OCI-LY1 (cell line): ENCODE results near the gene KCNN3.

Experiments used
- H2AFZ ChIP-seq: fragments of 200-600 bp; sonication (generic), shearing (Covaris generic); 2 replicates; pipeline ENCODE4 v1.6.0; 2014; ENCODE audit warnings: antibody characterized with exemption, mild to moderate bottlenecking, low read length
- H3F3A ChIP-seq: fragments of 200-600 bp; sonication (generic), shearing (Covaris generic); 2 replicates; pipeline ENCODE4 v1.6.0; 2014; ENCODE audit warnings: mild to moderate bottlenecking, antibody characterized with exemption, low read length, moderate library complexity; ENCODE audit not compliant: insufficient read depth
- H3K27ac ChIP-seq: fragments of 200-600 bp; sonication (generic); 2 replicates; pipeline ENCODE4 v1.5.1; 2014; ENCODE audit warnings: low read length, mixed run types, mild to moderate bottlenecking, low read depth; ENCODE audit not compliant: poor library complexity, severe bottlenecking
- H3K27me3 ChIP-seq: fragments of 200-600 bp; sonication (generic); 2 replicates; pipeline ENCODE4 v1.6.0; 2014; ENCODE audit warnings: antibody characterized with exemption, mild to moderate bottlenecking, low read length, moderate library complexity; ENCODE audit not compliant: insufficient read depth
- H3K36me3 ChIP-seq: fragments of 200-600 bp; sonication (generic); 2 replicates; pipeline ENCODE4 v1.6.1; 2014; ENCODE audit warnings: mild to moderate bottlenecking, antibody characterized with exemption, low read length, moderate library complexity, mixed read lengths; ENCODE audit not compliant: insufficient read depth
- H3K4me1 ChIP-seq: fragments of 200-600 bp; sonication (generic); 2 replicates; pipeline ENCODE4 v1.5.1; 2014; ENCODE audit warnings: mild to moderate bottlenecking, low read length, moderate library complexity; ENCODE audit not compliant: insufficient read depth, severe bottlenecking
- H3K4me2 ChIP-seq: fragments of 200-600 bp; sonication (generic), shearing (Covaris generic); 2 replicates; pipeline ENCODE4 v1.6.1; 2014; ENCODE audit warnings: low read length
- H3K4me3 ChIP-seq: fragments of 200-600 bp; sonication (generic); 2 replicates; pipeline ENCODE4 v1.5.1; 2014; ENCODE audit warnings: low read length, low read depth, mild to moderate bottlenecking, mixed read lengths; ENCODE audit not compliant: poor library complexity, severe bottlenecking
- H3K79me2 ChIP-seq: fragments of 200-600 bp; shearing (Covaris generic); 2 replicates; pipeline ENCODE4 v1.6.1; 2016; ENCODE audit warnings: mixed run types, low read length, mixed read lengths; ENCODE audit not compliant: insufficient read depth
- H3K9ac ChIP-seq: fragments of 200-600 bp; sonication (generic), shearing (Covaris generic); 2 replicates; pipeline ENCODE4 v1.6.1; 2014; ENCODE audit warnings: mild to moderate bottlenecking, low read length, mixed read lengths
- H3K9me2 ChIP-seq: fragments of 200-600 bp; sonication (generic), shearing (Covaris generic); 2 replicates; pipeline ENCODE4 v1.6.1; 2014; ENCODE audit warnings: low read depth, mild to moderate bottlenecking, low read length, mixed read lengths
- H3K9me3 ChIP-seq: fragments of 200-600 bp; shearing (Covaris generic); 2 replicates; pipeline ENCODE4 v1.6.1; 2014; ENCODE audit warnings: low read length, mixed read lengths
- H4K20me1 ChIP-seq: fragments of 200-600 bp; sonication (generic), shearing (Covaris generic); 2 replicates; pipeline ENCODE4 v1.6.0; 2016; ENCODE audit warnings: mild to moderate bottlenecking, low read length; ENCODE audit not compliant: insufficient read depth
- CTCF ChIP-seq: fragments of 200-600 bp; sonication (generic), shearing (Covaris generic); IDR thresholded peaks from 2 replicates; pipeline ENCODE4 v1.5.1; 2017; ENCODE audit warnings: mild to moderate bottlenecking, antibody characterized with exemption, low read length, moderate library complexity, mixed read lengths
- EZH2 ChIP-seq: fragments of 200-600 bp; sonication (generic), shearing (Covaris generic); IDR thresholded peaks from 2 replicates; pipeline ENCODE4 v1.8.0; 2017; ENCODE audit warnings: borderline replicate concordance, mixed run types, mild to moderate bottlenecking, antibody characterized with exemption, low read length, moderate library complexity, mixed read lengths

The KCNN3 gene

GRCh38 chr1:154877370-154877974, 7.4 kb upstream of the KCNN3 start:
- H3K4me3 ChIP-seq: no peak overlapping the region
- no peak overlapping the region for H3K9ac ChIP-seq
- H4K20me1 ChIP-seq: no peaks in the 10 kb centered on the region
- no peaks in the 10 kb centered on the region for H3K79me2 ChIP-seq
- no peak overlapping the region for H3K27ac ChIP-seq
- TF ChIP-seq CTCF: no peak
- no peak for TF ChIP-seq EZH2
- H3F3A ChIP-seq: no peaks in the 10 kb centered on the region
- no peaks in the 10 kb centered on the region for H3K9me2 ChIP-seq
- no peaks in the 10 kb centered on the region for H3K4me1 ChIP-seq
- no peaks in the 10 kb centered on the region for H3K36me3 ChIP-seq
- H3K27me3 ChIP-seq: no peaks in the 10 kb centered on the region
- H3K9me3 ChIP-seq: no peaks in the 10 kb centered on the region
- H2AFZ ChIP-seq: no peak overlapping the region
- no peak overlapping the region for H3K4me2 ChIP-seq

GRCh38 chr1:154876842-154877369, 6.8 kb upstream of the KCNN3 start:
- TF ChIP-seq CTCF: no peak
- TF ChIP-seq EZH2: no peak
- Histone ChIP-seq H3F3A (no peaks in the 10 kb centered on the region), H3K4me3 (no peak overlapping the region), H3K9ac (no peak overlapping the region), H4K20me1 (no peaks in the 10 kb centered on the region), H3K4me1 (no peaks in the 10 kb centered on the region), H2AFZ (no peak overlapping the region), H3K4me2 (no peak overlapping the region), H3K9me2 (no peaks in the 10 kb centered on the region), H3K27ac (no peak overlapping the region), H3K9me3 (no peaks in the 10 kb centered on the region), H3K27me3 (no peaks in the 10 kb centered on the region), H3K36me3 (no peaks in the 10 kb centered on the region), H3K79me2 (no peaks in the 10 kb centered on the region)

- H3K4me3 ChIP-seq: no peak overlapping the region
- H3K4me1 ChIP-seq: peaks cover 12% of the 10 kb centered on the region
- no peaks in the 10 kb centered on the region for H3K36me3 ChIP-seq
- no peaks in the 10 kb centered on the region for H3K79me2 ChIP-seq
- no peaks in the 10 kb centered on the region for H3K27me3 ChIP-seq
- TF ChIP-seq CTCF: no peak
- TF ChIP-seq EZH2: no peak
- H3F3A ChIP-seq: no peaks in the 10 kb centered on the region
- H3K9me3 ChIP-seq: no peaks in the 10 kb centered on the region
- no peak overlapping the region for H2AFZ ChIP-seq
- no peaks in the 10 kb centered on the region for H3K9me2 ChIP-seq
- H3K4me2 ChIP-seq: no peak overlapping the region
- no peak overlapping the region for H3K9ac ChIP-seq
- H3K27ac ChIP-seq: no peak overlapping the region
- no peaks in the 10 kb centered on the region for H4K20me1 ChIP-seq
Measured at GRCh38 chr1:154874465-154874864, 4.4 kb upstream of the KCNN3 start.
